Mesothelial cell of epicardium (in vitro differentiated cells): ENCODE data around the gene DNAJC15. TPM values are rescaled to one million over a fixed set of nuclear protein-coding genes. Genes with fewer than 3 reads are reported as not detected.
A peak's percentile ranks its signal among the peaks of the same experiment; 100 is the strongest.

Experiments
- DNase-seq, 2 experiments: peaks; one replicate each; pipeline ENCODE4 v3.0.0; 2021; ENCODE audit warnings: low spot score in 2 of 2; ENCODE audit not compliant: unreplicated experiment in 2 of 2
- H3K27ac Mint-ChIP-seq: 2 replicates; pipeline ENCODE4 v1.8.0; 2021; ENCODE audit warnings: mixed read lengths
- H3K27me3 Mint-ChIP-seq: 2 replicates; pipeline ENCODE4 v1.8.0; 2021; ENCODE audit warnings: low read depth, mixed read lengths
- H3K36me3 Mint-ChIP-seq: 2 replicates; pipeline ENCODE4 v1.8.0; 2021; ENCODE audit warnings: mixed read lengths
- H3K4me1 Mint-ChIP-seq: 2 replicates; pipeline ENCODE4 v1.8.0; 2021; ENCODE audit warnings: mixed read lengths
- H3K4me3 Mint-ChIP-seq: 2 replicates; pipeline ENCODE4 v1.8.0; 2021; ENCODE audit warnings: mild to moderate bottlenecking, moderate library complexity, mixed read lengths
- H3K9me3 Mint-ChIP-seq: 2 replicates; pipeline ENCODE4 v1.8.0; 2021; ENCODE audit warnings: mixed read lengths
- total RNA-seq: library from RNA; stranded (reverse); gene quantifications from 3 replicates; pipeline ENCODE4 v1.2.1, GENCODE V29; 2021
- TF ChIP-seq, protein P1 (sequence below): fragments of 200-600 bp; sonication (generic); IDR thresholded peaks from one replicate; pipeline ENCODE4 v1.5.0; 2021; ENCODE audit warnings: antibody characterized with exemption; ENCODE audit not compliant: unreplicated experiment

Gene DNAJC15
- total RNA-seq, 1 donor from 2014 or later = 31.6 TPM

- no peaks in the 10 kb centered on the region for H3K27me3 Mint-ChIP-seq
- peaks cover 33% of the 10 kb centered on the region for H3K36me3 Mint-ChIP-seq
- peaks cover 8% of the 10 kb centered on the region for H3K9me3 Mint-ChIP-seq
- peaks cover 30% of the 10 kb centered on the region for H3K4me1 Mint-ChIP-seq
- TF ChIP-seq, protein P1, sequence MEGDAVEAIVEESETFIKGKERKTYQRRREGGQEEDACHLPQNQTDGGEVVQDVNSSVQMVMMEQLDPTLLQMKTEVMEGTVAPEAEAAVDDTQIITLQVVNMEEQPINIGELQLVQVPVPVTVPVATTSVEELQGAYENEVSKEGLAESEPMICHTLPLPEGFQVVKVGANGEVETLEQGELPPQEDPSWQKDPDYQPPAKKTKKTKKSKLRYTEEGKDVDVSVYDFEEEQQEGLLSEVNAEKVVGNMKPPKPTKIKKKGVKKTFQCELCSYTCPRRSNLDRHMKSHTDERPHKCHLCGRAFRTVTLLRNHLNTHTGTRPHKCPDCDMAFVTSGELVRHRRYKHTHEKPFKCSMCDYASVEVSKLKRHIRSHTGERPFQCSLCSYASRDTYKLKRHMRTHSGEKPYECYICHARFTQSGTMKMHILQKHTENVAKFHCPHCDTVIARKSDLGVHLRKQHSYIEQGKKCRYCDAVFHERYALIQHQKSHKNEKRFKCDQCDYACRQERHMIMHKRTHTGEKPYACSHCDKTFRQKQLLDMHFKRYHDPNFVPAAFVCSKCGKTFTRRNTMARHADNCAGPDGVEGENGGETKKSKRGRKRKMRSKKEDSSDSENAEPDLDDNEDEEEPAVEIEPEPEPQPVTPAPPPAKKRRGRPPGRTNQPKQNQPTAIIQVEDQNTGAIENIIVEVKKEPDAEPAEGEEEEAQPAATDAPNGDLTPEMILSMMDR = no peak
- no peak for DNase-seq
- no peak overlapping the region for H3K27ac Mint-ChIP-seq
- no peak overlapping the region for H3K4me3 Mint-ChIP-seq
Measured at GRCh38 chr13:43083750-43084149, 60.4 kb downstream of the DNAJC15 start.

GRCh38 chr13:43085545-43085944 is 62.2 kb downstream of the DNAJC15 start:
- TF ChIP-seq, protein P1 = peak; percentile 87
- peak overlapping the region; percentile 40 for H3K27ac Mint-ChIP-seq
- peaks cover 41% of the 10 kb centered on the region for H3K36me3 Mint-ChIP-seq
- H3K4me3 Mint-ChIP-seq = no peak overlapping the region
- peaks cover 10% of the 10 kb centered on the region for H3K9me3 Mint-ChIP-seq
- H3K27me3 Mint-ChIP-seq = no peaks in the 10 kb centered on the region
- peaks cover 30% of the 10 kb centered on the region for H3K4me1 Mint-ChIP-seq
- DNase-seq = no peak

DNA sequence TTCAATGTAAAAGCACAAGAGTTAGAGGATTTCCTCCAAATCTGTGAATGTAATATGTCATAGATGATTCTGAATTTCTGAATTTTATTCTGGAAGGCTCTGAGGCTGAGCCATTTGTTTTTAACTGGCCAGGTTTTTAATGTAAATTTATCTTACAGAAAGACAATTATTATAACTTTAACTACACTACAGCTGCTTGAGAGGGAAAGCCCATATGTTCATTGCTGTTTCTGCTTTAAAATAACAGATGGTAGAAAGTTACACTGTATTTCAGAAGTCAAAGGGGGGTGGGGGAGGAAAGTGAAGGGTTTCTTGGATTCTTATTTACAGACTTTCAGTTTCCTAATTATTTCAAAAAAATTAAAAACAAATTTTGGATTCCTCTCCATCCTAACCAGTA is 62.8 kb downstream of the DNAJC15 start:
- DNase-seq = no peak
- peaks cover 7% of the 10 kb centered on the region for H3K9me3 Mint-ChIP-seq
- no peak overlapping the region for H3K4me3 Mint-ChIP-seq
- TF ChIP-seq, protein P1 = no peak
- peak overlapping the region; percentile 76 for H3K27ac Mint-ChIP-seq
- no peaks in the 10 kb centered on the region for H3K27me3 Mint-ChIP-seq
- peaks cover 37% of the 10 kb centered on the region for H3K36me3 Mint-ChIP-seq
- peaks cover 30% of the 10 kb centered on the region for H3K4me1 Mint-ChIP-seq

DNA sequence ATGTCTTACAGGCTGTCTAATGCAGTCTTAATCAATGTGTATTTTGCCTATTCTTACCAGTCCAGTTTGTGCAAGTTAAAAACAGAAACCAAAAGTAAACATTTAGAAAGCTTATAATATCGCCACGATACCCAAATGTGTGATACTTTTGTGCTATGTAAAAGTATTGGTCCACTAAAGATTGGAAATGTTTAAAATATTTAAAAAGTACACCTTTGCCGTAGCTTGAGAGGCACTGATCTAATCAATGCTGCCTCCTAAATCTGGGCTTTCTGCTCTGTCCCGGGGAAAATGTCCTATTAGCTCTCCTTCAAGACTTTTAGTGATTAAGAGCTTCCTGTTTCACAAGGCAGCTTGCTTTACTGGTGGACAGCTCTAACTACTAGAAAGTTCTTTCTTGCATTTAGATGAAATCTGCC is 64.7 kb downstream of the DNAJC15 start:
- H3K4me1 Mint-ChIP-seq = peaks cover 30% of the 10 kb centered on the region
- no peaks in the 10 kb centered on the region for H3K27me3 Mint-ChIP-seq
- H3K27ac Mint-ChIP-seq = peak overlapping the region; percentile 14
- TF ChIP-seq, protein P1 = no peak
- DNase-seq = no peak
- H3K4me3 Mint-ChIP-seq = no peak overlapping the region
- peaks cover 36% of the 10 kb centered on the region for H3K36me3 Mint-ChIP-seq
- peaks cover 7% of the 10 kb centered on the region for H3K9me3 Mint-ChIP-seq

DNA sequence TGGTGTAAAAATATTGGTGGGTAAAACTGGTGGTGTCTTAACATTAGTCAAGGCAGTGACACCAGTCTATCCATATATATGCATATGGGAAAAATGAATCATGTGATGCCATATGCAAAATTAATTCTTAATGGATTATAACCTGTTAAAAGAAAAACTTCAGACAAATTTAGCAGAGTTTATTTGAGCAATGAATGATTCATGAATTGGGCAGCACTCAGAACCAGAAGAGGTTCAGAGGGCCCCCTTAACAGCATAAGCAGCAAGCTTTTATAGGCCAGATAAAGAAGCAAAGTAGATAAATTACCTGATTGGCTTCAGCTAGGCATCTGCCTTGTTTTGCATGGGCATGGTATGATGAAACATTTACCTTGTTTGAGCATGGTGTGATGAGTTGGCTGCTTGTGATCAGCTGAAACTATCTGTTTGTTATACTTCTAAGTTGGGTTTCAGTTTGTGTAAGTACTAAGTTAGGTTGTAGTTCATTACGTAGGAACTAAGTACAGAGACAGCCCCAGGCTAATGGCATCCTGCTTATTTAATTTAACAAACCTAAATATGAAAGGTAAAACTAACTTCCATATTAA is 66.6 kb downstream of the DNAJC15 start:
- peaks cover 7% of the 10 kb centered on the region for H3K9me3 Mint-ChIP-seq
- H3K27ac Mint-ChIP-seq = no peak overlapping the region
- peaks cover 36% of the 10 kb centered on the region for H3K4me1 Mint-ChIP-seq
- DNase-seq = no peak
- no peaks in the 10 kb centered on the region for H3K27me3 Mint-ChIP-seq
- TF ChIP-seq, protein P1 = no peak
- peaks cover 36% of the 10 kb centered on the region for H3K36me3 Mint-ChIP-seq
- H3K4me3 Mint-ChIP-seq = no peak overlapping the region

- TF ChIP-seq, protein P1 = no peak
- Mint-ChIP-seq H3K27ac (peak overlapping the region; percentile 28), H3K27me3 (no peaks in the 10 kb centered on the region), H3K4me3 (no peak overlapping the region), H3K36me3 (peaks cover 50% of the 10 kb centered on the region), H3K9me3 (peaks cover 16% of the 10 kb centered on the region), H3K4me1 (peaks cover 14% of the 10 kb centered on the region)
- no peak for DNase-seq
Measured at GRCh38 chr13:43094901-43095300, 71.5 kb downstream of the DNAJC15 start.
